ENCODE results near the gene LRRC43.
"Not testable (repeated sequence)": the region's sequence is repeated elsewhere in the genome, so short reads cannot be mapped to it uniquely, and the experiment has no call there.

Gene LRRC43

DNA sequence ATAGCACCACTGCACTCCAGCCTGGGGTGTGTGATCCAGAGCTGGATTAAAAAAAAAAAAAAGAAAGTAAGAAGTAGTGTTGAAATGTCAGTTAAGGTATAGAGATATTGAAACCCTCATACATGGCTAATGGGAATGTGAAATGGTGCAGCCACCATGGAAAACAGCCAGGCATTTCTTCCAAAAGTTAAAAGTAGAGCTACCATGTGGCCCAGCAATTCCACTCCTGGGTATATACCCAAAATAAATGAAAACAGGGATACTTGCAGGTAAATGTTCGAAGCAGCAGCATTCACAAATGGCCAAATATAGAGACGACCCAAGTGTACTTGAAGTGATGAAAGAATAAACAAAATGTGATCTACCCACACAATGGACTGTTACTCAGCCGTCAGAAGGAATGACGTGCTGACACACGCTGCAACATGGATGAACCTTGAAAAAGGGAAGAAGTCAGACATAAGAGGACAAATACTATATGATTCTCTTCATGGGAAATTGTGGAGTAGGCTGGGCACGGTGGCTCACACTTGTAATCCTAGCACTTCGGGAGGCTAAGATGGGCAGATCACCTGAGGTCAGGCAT is 24.1 kb upstream of the LRRC43 start:
- DNase-seq = no peak

DNA sequence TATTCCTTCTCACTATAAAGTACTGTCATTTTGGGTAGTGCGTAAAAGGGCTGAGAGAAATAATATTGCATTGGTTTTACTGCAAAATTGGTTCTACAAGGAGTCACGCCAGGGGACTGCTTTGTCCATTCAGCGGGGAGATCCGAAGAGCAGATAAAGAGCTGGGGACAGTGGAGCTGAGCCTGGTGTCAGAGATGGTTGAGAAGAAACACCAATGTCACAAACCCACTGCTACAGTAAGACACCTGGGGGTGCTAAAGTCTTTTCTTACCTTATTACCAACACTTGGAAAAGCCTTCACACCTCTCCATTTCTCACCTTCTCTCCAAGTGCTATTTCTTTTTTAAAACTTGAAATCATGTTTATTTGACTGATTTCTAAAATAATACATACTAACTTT is 23.0 kb upstream of the LRRC43 start:
- DNase-seq = no peak

DNA sequence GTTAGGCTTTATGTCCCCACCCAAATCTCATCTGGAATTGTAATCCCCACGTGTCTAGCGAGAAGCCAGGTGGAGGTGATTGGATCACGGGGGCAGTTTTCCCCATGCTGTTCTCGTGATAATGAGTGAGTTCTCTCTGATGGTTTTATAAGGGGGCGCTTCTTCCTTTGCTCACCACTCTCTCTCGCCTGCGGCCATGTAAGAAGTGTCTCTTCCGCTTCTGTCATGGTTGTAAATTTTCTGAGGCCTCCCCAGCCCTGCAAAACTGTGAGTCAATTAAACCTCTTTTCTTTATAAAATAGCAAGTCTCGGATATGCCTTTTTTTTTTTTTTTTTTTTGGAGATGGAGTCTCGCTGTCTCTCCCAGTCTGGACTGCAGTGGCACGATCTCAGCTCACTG is 22.2 kb upstream of the LRRC43 start:
- no peak for DNase-seq

DNA sequence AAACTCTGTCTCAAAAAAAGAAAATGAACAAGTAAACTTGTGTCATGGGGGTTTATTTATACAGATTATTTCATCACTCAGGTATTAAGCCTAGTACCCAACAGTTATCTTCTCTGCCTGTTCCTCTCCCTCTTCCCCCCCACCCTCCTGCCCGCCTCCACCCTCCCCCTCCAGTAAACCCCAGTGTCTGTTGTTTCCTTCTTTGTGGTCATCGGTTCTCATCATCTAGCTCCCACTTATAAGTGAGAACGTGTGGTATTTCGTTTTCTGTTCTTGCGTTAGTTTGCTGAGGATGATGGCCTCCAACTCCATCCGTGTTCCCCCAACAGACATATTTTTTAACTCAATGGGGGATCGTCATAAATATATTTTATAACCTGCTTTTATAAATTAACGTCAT is 21.2 kb upstream of the LRRC43 start:
- DNase-seq = no peak

DNA sequence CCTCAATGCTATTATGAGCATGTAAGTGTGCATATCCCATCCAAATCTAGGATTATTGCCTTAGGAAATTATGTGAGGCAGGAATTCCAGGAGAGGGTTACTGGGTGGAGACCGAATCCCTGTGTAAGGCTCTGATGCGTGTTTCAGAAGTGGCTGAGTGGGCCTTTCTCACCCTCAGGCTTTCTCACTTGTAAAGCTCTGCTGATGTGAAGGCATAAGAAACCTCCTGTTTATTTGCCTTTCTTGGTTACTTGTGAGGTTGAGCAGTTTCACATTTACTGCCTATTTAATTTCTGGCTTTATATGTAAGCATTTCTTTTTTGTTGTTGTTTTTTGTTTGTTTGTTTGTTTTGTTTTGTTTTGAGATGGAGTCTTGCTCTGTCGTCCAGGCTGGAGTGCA is 19.9 kb upstream of the LRRC43 start:
- no peak for DNase-seq

DNA sequence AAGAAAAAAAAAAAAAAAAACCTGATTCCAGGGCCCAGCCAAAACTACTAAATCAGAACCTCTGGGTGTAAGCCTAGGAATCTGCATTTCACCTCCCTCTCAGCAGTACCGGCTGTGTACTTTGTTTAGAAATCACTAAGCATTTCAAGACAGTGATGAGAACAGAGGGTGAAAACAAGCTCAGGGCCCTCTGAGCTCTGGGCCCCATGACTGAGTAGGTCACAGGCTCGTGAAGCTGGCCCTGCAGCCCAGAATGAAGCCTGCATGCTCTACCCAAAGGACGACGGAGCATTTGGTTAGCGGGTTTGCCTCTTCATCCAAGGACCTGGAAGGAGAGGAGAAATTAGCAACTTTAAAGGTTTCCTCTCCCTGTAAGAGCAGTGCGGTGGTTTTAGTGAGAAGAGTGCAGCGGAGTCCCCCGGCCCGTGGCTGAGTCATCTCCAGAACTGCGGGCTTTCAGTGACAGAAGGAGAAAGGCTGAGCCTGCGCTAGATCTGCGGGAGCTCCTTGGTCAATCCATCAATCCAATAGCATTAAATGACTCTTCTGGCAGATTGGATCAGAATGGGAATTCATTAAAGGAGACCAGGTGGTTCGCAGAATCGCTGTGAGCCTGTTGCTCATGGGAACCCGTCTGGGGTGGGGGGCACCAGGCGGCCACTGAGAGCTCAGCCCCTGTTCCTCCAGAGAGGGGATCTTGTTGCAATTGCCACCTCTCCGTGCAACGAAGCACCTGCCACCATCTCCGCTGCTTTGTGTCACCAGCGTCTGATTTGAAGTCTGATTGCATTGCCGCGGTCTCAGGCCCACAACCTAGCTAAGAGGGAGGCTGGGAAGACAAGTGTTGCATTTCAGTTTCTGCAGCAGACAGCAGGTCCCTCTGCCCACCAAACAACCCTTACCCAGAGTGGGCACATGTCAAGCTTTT is 16.2 kb upstream of the LRRC43 start:
- no peak for DNase-seq

DNA sequence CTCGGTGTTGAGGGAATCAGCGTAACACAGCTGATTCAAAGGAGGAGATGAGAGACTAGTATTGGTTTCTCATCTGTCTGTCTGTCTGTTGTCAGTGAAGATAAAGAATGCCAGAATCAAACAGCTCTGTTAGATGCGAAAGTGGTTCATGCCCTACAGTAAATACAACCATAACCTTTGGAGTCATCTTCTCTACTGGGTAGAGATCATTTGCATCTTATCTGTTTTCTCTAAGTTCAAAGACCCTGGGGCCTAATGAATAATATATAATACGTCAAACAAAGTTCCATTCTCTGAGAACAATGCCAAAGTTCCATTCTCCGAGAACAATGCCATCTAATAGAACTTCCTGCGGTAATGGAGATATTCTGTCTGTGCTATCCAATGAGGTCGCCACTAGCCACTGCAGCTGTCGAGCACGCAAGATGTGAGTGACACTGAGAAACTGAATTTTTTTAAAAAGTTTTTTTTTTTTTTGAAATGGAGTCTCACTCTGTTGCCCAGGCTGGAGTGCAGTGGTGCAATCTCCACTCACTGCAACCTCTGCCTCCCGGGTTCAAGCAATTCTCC is 15.5 kb upstream of the LRRC43 start:
- DNase-seq = no peak

DNA sequence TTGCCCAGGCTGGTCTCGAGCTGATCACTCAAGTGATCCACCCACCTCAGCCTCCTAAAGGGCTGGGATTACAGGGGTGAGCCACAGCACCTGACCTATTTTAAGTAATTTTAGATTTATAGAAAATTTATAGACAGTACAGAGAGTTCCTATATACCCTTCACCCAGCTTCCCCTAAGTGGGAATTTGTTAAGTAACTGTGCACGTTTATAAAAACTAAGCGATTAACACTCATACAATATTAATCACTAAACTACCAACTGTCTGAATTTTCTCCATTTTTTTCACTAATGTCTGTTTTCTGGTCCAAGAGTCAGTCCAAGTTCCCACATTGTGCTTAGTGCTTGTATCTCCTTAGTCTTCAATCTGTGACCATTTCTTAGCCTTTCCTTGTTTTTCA is 14.4 kb upstream of the LRRC43 start:
- DNase-seq = no peak

DNA sequence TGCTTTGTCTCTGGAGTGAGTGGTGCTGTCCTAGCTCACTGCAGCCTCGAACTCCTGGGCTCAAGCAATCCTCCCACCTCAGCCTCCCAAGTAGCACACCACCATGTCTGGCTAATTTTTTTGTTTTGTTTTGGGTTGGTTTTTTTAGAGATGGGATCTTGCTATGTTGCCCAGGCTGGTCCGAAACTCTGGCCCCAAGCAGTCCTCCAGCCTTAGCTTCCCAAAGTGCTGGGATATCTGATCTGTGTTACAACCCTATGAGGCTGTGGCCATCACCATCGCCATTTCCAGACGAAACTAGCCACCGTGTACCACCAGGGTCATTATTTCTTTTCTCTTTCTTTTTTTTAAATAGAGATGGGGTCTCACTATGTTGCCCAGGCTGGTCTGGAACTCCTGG is 11.5 kb upstream of the LRRC43 start:
- no peak for DNase-seq

DNA sequence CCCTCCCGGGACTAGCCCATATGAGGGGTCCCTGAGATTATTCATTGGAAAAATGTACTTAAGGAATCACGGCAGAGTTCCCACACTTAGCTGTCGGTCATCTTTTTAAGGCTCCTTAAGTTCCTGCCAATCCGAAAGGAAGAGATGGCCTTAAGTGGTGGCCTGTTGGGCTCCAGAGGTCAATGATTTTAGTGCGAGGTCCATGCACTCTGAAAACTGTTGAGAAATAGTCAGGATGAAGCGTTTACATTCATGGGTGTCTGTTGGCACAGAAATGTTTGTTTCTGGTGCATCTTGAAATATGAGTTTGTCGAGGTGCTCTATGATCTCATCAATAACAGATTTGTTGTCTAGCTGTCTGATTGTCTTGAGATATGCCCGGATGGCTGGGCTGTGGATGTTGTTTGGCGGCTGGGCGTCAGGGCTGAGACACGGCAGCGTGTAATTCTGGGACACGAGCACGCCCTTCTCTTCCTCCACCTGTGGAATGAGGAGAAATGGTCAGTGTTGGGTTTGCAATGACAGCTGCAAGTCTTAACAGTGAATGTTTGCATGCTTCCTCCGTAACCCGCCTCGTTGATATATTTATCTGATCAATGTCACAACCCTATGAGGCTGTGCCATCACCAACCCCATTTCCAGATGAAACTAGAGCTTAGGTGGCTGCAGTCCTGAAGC is 10.5 kb upstream of the LRRC43 start:
- no peak for DNase-seq

DNA sequence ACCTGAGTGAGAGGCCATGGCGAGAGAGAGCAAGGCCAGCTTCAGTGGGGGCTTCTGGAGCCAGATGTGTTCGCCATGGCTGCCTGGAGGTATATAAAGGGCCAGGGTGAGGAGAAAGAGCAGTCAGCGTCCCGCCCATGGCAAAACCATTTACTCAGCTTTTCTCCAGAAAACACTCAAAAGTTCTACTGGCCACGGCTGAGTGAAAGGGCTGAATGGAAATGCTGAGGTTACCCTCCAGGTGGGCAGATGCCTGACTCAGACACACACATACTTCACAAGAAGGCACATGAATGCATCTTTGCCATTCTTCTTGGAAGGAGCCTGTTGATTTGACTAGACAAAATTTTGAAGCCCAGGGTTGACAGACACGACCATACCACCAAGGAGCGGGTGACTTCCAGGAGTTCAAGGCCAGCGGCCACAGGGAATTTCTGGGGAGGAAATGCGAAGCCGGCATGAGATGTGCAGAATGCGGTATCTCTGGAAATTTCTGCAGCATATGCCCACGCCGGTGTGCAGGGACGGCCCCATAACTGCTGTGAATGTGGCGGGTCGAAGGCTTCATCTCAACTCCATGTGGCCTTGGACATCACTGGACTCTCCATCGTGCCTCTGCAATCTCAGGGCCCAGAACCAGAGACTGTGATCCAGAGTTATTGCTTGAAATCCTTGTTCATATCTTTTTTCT is 8.6 kb upstream of the LRRC43 start, which contains the start of gene IL31:
IL31 (minus strand) TSS at position 67 of the 691 bp plus-strand sequence; CDS start at position 18, 49 bp downstream.
- DNase-seq = no peak

DNA sequence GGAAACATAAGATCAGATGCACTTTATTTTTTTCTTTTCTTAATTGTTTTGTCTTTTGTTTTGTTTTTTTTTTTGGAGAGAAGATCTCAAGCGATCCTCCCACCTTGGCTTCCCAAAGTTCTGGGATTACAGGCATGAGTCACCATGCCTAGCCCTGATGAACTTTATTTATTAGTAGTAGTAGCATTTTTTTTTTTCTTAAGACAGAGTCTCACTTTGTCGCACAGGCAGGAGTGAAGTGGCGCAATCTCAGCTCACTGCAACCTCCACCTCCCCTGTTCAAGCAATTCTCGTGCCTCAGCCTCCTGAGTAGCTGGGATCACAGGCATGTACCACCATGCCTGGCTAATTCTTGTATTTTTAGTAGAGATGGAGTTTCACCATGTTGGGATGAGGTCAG is 6.5 kb upstream of the LRRC43 start:
- DNase-seq = not testable (repeated sequence)

DNA sequence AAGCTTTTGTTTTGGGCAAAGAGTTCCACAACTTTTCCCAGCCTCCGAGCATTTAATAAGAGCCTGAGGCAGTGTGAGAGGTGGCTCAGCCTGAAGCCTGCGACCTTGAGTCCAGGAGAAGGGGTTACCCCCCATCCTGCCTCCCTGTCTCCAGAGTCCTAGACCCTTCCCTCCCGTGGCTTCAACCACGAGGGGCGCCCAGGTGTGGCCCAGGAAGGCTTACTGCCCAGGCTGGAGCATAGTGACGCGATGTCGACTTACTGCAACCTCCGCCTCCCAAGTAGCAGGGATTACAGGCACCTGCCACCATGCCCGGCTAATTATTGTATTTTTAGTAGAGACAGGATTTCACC is 641 bp downstream of the LRRC43 start:
- DNase-seq = no peak

DNA sequence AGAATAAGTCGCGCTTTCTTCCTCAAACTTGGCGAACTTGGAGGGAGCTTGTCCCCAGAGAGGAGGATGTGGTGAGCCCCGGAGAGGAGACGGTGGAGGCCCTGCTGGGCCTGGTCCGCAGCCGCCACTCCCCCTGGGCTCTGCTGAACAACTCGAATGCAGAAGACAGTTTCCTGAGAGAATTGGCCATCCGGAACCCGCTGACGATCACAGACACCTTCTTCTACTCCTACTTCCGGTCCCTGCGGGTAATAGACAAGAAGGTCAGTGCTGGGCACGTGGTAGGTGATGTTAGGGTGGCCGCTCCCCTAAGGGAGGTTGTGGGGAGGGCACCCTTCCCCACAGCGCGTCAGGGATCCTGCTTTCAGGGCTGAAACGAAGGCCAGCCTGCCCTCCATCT is 1.6 kb downstream of the LRRC43 start:
- DNase-seq = no peak

DNA sequence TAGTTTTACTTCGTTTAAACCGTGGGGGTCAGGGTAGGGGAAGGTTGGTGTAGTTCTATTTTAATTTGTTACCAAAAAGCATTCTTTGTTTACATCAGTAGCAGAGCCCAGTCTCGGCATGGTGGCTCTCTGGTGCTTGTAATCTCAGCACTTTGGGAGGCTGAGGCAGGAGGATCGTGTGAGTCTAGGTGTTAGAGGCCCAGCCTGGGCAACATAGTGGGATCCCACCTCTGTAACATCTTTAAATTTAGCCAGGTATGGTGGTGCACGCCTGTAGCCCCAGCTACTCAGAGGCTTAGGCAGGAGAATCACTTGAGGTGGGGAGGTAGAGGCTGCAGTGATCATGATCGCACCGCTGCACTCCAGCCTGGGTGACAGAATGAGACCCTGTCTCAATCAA is 2.2 kb downstream of the LRRC43 start:
- no peak for DNase-seq

DNA sequence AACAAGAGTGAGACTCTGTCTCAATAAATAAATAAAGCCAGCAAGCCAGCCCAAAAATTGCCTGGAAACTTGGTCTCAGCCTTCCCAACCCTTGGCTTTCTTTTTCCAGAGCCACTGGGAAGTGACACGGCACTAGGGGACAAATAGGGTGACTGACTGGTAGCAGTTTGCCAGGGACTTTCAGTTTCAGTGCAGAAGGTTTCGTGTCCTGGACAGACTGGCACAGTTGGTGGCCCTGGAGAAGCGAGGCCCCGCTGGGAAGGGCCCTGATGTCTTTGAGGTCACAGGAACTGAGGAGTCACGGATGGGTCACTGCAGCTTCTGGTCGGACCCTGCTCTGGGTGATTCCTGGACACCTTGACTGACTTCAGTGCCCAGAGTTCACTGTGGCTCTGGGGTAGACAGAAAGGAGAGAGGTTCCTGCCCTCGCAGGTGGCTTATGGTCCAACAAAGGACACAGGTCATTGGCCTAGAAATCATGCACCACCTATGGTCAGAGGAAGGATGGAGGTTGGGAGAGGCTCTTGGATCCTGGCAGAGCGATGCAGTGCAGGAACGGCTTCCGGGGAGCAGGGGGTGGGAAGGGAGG is 2.7 kb downstream of the LRRC43 start:
- no peak for DNase-seq

DNA sequence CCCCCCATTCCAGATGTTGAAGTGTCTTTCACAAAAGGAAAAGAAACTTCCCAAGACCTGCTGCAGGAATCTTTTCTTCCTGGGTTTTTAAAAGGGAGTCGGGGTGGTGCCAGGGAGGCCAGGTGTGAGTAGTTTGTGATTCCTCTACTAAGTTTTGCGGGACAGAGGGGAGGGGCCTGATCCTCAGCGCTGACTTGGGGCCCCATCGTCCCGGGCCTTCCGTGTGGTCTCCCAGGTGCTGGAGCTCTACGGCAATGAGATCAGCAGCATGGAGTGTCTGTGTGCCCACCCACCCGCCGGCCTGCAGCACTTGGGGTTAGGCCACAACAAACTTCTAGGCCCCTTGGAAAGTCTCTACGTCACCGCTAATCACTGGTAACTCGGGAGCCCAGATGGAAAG is 4.5 kb downstream of the LRRC43 start:
- no peak for DNase-seq

DNA sequence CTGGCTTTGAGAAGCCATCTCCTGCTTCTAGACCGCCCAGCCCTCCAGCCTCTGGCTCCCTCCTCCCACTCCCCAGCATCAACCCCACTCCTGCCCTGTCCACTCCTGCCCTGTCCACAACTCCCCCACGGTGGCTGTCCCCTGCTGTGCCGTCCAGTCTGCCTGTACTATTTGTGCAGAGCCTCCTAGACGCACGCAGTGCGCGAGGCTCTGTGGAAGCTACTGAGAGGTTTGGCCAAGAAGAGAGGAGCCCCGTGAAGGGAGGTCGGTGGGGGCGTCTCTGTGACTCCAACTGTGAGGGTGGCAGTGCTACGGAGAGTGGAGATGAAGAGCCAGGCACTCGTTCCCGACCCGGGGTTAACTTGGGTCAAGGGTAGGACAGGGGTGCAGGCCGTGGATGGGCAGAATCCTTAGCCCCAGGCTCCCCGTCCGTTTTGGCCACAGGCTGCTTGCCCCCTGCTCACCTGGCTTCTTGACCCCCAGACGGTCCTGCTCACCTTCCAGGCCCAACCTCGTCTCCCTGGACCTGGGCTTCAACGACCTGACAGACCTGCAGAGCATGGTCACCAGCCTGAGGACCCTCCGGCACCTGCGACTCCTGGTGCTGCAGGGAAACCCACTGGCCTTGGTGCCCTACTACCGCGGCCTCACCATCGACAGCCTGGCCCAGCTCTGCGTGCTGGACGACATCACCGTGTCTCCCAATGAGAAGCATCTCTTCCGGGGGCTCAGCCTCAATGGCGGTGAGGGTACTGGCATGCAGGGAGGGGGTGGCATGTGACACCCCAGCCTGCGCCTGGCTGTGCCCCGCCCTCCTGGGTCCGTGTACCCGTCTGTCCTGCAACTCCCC is 6.9 kb downstream of the LRRC43 start:
- no peak for DNase-seq

DNA sequence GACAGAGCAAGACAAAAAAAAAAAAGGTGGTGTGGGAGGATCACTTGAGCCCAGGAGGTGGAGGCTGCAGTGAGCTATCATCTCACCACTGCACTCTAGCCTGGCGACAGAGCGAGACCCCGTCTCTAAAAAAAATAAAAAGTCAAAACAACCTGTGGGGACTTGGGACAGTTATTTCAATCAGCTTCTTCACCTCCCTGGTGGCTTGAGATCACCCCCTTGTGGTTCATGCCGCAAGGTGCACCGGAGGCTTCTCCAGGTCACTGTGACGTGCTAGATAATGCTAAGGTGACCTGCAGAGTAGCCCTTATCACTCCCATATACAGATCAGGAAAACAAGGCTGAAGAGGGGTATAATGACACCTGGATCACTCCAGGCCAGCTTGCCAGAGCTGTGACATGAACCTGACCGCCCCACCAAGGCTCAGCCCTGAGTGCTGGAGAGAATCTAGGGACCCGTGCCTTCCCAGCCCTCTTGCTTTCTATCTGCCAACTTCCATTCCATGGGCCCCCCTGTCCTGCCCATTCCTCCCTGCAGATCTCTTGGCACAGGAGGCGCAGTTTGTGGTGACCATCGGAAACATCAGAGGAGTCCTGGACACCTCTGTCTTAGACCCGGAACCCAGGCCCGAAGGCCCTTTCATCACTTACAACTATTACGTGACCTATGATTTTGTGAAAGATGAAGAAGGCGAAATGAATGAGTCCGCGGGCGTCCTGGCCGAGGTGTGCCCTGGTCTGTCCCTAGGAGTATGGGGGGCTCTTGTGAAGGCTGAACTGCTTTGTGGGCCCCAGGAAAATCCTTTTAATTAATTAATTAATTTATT is 8.1 kb downstream of the LRRC43 start:
- DNase-seq = peak; percentile 19

DNA sequence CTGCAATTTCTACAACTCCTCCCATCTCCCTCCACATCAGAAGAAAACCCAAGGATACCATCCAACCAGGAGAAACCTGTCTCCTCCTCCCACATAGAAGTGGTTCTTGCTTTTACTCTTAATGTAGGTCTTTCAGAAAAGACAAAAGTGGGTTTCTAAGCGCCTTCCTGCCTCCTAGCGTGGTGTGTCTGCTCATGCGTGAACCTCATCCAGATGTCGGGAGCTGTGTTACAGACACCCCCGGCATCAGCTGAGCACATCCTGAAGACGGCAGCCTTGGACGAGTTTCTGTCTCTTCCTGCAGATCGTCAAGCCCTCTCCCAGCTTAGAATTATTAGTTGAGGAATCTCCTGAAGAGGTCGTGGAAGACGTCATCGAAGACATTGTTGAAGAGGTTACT is 9.5 kb downstream of the LRRC43 start:
- DNase-seq = no peak

DNA sequence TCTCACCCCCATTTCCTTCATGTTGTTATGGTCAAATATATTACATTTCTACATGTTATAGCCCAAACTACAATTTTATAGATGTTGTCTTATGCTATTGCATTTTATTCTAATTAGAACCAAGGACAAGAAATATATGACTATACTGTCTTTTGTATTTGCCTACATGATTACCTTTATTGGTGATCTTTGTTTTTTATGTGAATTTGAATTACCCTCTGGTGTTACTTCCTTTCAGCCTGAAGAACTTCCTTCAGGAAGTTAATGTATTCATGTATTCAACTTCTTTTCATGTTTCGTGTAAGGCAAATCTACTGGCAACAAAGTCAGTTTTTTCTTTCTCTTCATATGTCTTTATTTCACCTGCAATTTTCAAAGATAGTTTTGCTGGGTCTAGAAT is 11.9 kb downstream of the LRRC43 start:
- no peak for DNase-seq

All from NCI-H1092 (cell line).